Measurements from ENCODE around the gene DSP.

DNA sequence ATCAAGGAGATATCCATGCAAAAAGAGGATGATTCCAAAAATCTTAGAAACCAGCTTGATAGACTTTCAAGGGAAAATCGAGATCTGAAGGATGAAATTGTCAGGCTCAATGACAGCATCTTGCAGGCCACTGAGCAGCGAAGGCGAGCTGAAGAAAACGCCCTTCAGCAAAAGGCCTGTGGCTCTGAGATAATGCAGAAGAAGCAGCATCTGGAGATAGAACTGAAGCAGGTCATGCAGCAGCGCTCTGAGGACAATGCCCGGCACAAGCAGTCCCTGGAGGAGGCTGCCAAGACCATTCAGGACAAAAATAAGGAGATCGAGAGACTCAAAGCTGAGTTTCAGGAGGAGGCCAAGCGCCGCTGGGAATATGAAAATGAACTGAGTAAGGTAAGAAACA lies 38.4 kb downstream of the DSP start:
- TF ChIP-seq, protein P1, sequence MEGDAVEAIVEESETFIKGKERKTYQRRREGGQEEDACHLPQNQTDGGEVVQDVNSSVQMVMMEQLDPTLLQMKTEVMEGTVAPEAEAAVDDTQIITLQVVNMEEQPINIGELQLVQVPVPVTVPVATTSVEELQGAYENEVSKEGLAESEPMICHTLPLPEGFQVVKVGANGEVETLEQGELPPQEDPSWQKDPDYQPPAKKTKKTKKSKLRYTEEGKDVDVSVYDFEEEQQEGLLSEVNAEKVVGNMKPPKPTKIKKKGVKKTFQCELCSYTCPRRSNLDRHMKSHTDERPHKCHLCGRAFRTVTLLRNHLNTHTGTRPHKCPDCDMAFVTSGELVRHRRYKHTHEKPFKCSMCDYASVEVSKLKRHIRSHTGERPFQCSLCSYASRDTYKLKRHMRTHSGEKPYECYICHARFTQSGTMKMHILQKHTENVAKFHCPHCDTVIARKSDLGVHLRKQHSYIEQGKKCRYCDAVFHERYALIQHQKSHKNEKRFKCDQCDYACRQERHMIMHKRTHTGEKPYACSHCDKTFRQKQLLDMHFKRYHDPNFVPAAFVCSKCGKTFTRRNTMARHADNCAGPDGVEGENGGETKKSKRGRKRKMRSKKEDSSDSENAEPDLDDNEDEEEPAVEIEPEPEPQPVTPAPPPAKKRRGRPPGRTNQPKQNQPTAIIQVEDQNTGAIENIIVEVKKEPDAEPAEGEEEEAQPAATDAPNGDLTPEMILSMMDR (optimal IDR thresholded peaks at IDR 0.05 in 1 of 3, IDR thresholded peaks at IDR 0.05 in 1 of 3, conservative IDR thresholded peaks at IDR 0.05 in 1 of 3; ENCODE audit: extremely low read depth in 1 of 3, insufficient read depth in 2 of 3, low read length in 3 of 3): no peak
- TF ChIP-seq EZH2 (IDR thresholded peaks at IDR 0.05; ENCODE audit: low read length): no peak

All from keratinocyte (primary cell).